Mesenchymal stem cell (in vitro differentiated cells and primary cell): ENCODE data around the gene MTHFD1L.

Source experiments
- DNase-seq: peaks from one replicate; pipeline ENCODE4 v3.0.0-alpha.2; 2013
- H2AFZ ChIP-seq: one replicate; pipeline ENCODE4 v1.6.1; 2013; ENCODE audit warnings: low read depth, mild to moderate bottlenecking, control low read depth, inconsistent platforms, low read length, moderate library complexity
- H2AK5ac ChIP-seq: 2 replicates; pipeline ENCODE4 v1.6.1; 2013; ENCODE audit warnings: low read length, moderate library complexity, mild to moderate bottlenecking, inconsistent platforms; ENCODE audit not compliant: severe bottlenecking
- H2BK120ac ChIP-seq: one replicate; pipeline ENCODE4 v1.6.1; 2013; ENCODE audit warnings: low read depth, mild to moderate bottlenecking, inconsistent platforms, low read length, moderate library complexity
- H2BK12ac ChIP-seq, 2 experiments: one replicate each; pipeline ENCODE4 v1.6.1; 2013; ENCODE audit warnings: inconsistent platforms in 2 of 2, low read length in 2 of 2, mild to moderate bottlenecking in 2 of 2, moderate library complexity in 2 of 2, control low read depth in 1 of 2
- H2BK15ac ChIP-seq: one replicate; pipeline ENCODE4 v1.6.1; 2013; ENCODE audit warnings: mild to moderate bottlenecking, low read depth, inconsistent platforms; ENCODE audit not compliant: poor library complexity, severe bottlenecking
- H2BK5ac ChIP-seq: 2 replicates; pipeline ENCODE4 v1.6.1; 2013; ENCODE audit warnings: low read depth, mild to moderate bottlenecking, low read length, control low read depth, inconsistent platforms; ENCODE audit not compliant: poor library complexity, severe bottlenecking
- H3K14ac ChIP-seq, 2 experiments: one replicate each; pipeline ENCODE4 v1.6.1; 2013; ENCODE audit warnings: inconsistent platforms in 2 of 2, low read length in 2 of 2, control low read depth in 1 of 2, mild to moderate bottlenecking in 1 of 2, moderate library complexity in 1 of 2
- H3K18ac ChIP-seq, 2 experiments: one replicate each; pipeline ENCODE4 v1.6.1; 2013; ENCODE audit warnings: inconsistent platforms in 2 of 2, low read length in 2 of 2, control low read depth in 1 of 2, low read depth in 1 of 2, mild to moderate bottlenecking in 1 of 2
- H3K23ac ChIP-seq, 2 experiments: one replicate each; pipeline ENCODE4 v1.6.1; 2013; ENCODE audit warnings: inconsistent platforms in 2 of 2, low read length in 2 of 2, mild to moderate bottlenecking in 2 of 2, moderate library complexity in 2 of 2, control low read depth in 1 of 2
- H3K27ac ChIP-seq: 2 replicates; pipeline ENCODE4 v1.5.1; 2013; ENCODE audit warnings: mild to moderate bottlenecking, moderate library complexity, low read length, control low read depth, inconsistent platforms; ENCODE audit not compliant: poor library complexity, severe bottlenecking
- H3K27me3 ChIP-seq, 2 experiments: 2 replicates each; pipeline versions ENCODE4 v1.6.1 to v1.7.0; 2013; ENCODE audit warnings: low read length in 2 of 2, mild to moderate bottlenecking in 2 of 2, moderate library complexity in 2 of 2, control low read depth in 1 of 2, inconsistent platforms in 1 of 2; ENCODE audit not compliant: control insufficient read depth in 1 of 2, insufficient read depth in 1 of 2
- H3K36me3 ChIP-seq, 2 experiments: 2 replicates each; pipeline versions ENCODE4 v1.6.1 to v1.7.0; 2013; ENCODE audit warnings: low read length in 2 of 2, control low read depth in 1 of 2, inconsistent platforms in 1 of 2, low read depth in 1 of 2, mild to moderate bottlenecking in 1 of 2; ENCODE audit not compliant: insufficient read depth in 2 of 2, control insufficient read depth in 1 of 2
- H3K4ac ChIP-seq, 2 experiments: one replicate each; pipeline ENCODE4 v1.6.1; 2013; ENCODE audit warnings: inconsistent platforms in 2 of 2, low read length in 2 of 2, mild to moderate bottlenecking in 2 of 2, moderate library complexity in 2 of 2, control low read depth in 1 of 2, low read depth in 1 of 2
- H3K4me1 ChIP-seq: 2 replicates; pipeline ENCODE4 v1.6.1; 2013; ENCODE audit warnings: low read depth, low read length, control low read depth; ENCODE audit not compliant: control insufficient read depth, insufficient read depth
- H3K4me2 ChIP-seq: 2 replicates; pipeline ENCODE4 v1.6.1; 2013; ENCODE audit warnings: low read length, mild to moderate bottlenecking, inconsistent platforms; ENCODE audit not compliant: poor library complexity, severe bottlenecking
- H3K4me3 ChIP-seq, 2 experiments: 2 replicates each; pipeline versions ENCODE4 v1.5.1 to v1.7.0; 2013; ENCODE audit warnings: low read length in 2 of 2, mild to moderate bottlenecking in 2 of 2, control low read depth in 1 of 2, low read depth in 1 of 2; ENCODE audit not compliant: insufficient read depth in 1 of 2
- H3K79me1 ChIP-seq: replicated peaks from 2 replicates; pipeline ENCODE4 v1.6.1; 2013; ENCODE audit warnings: mild to moderate bottlenecking, control low read depth, low read length, inconsistent platforms; ENCODE audit not compliant: poor library complexity, severe bottlenecking
- H3K9ac ChIP-seq: 2 replicates; pipeline ENCODE4 v1.7.0; 2013; ENCODE audit warnings: mild to moderate bottlenecking, low read length, moderate library complexity
- H3K9me3 ChIP-seq: 2 replicates; pipeline ENCODE4 v1.7.0; 2013; ENCODE audit warnings: mild to moderate bottlenecking, low read length; ENCODE audit not compliant: control insufficient read depth
- H4K8ac ChIP-seq: one replicate; pipeline ENCODE4 v1.6.1; 2013; ENCODE audit warnings: inconsistent platforms, mild to moderate bottlenecking, low read length, moderate library complexity
- H4K91ac ChIP-seq: one replicate; pipeline ENCODE4 v1.6.1; 2013; ENCODE audit warnings: mild to moderate bottlenecking, low read length, inconsistent platforms
- WGBS: methylation state at CpG from one replicate; pipeline ENCODE4 v1.1.7; 2013; ENCODE audit warnings: mixed read lengths; 5-methylcytosine and 5-hydroxymethylcytosine counted together

Gene MTHFD1L

GRCh38 chr6:150897400-150897943, 32.0 kb downstream of the MTHFD1L start:
- Histone ChIP-seq H4K91ac (no peak overlapping the region), H3K4ac (no peak overlapping the region), H2AFZ (no peak overlapping the region), H3K4me2 (no peak overlapping the region), H3K18ac (no peak overlapping the region), H3K36me3 (peaks cover 4 to 19% of the 10 kb centered on the region in 2 experiments), H3K9me3 (no peaks in the 10 kb centered on the region), H2BK5ac (no peak overlapping the region), H4K8ac (no peak overlapping the region), H2BK15ac (no peak overlapping the region), H3K27me3 (no peaks in the 10 kb centered on the region), H3K9ac (no peak overlapping the region), H3K14ac (no peak overlapping the region), H3K79me1 (peaks cover 27% of the 10 kb centered on the region), H3K4me1 (peaks cover 19% of the 10 kb centered on the region), H2AK5ac (peak overlapping the region; percentile 49), H2BK12ac (no peak overlapping the region), H3K4me3 (no peak overlapping the region), H3K23ac (peak overlapping the region in 1 of 2 experiments; percentile 30), H3K27ac (no peak overlapping the region), H2BK120ac (no peak overlapping the region)
- DNase-seq: no peak
- WGBS: 97% methylated on average over 7 of the region's 7 CpGs

- Histone ChIP-seq H3K27ac (peak overlapping the region; percentile 42), H2BK5ac (no peak overlapping the region), H3K27me3 (no peaks in the 10 kb centered on the region), H3K9ac (peak overlapping the region; percentile 41), H2BK12ac (no peak overlapping the region), H3K4me1 (peaks cover 20% of the 10 kb centered on the region), H3K36me3 (peaks cover 4 to 15% of the 10 kb centered on the region in 2 experiments), H2AK5ac (peak overlapping the region; percentile 89), H2BK15ac (no peak overlapping the region), H3K18ac (peak overlapping the region; percentile 14 to 95), H3K4ac (no peak overlapping the region), H3K79me1 (peaks cover 23% of the 10 kb centered on the region), H3K9me3 (no peaks in the 10 kb centered on the region), H2BK120ac (no peak overlapping the region), H3K23ac (peak overlapping the region in 1 of 2 experiments; percentile 67), H4K91ac (no peak overlapping the region), H3K4me3 (no peak overlapping the region), H3K4me2 (no peak overlapping the region), H2AFZ (no peak overlapping the region), H3K14ac (peak overlapping the region in 1 of 2 experiments; percentile 71), H4K8ac (peak overlapping the region; percentile 27)
- WGBS: 56% methylated on average over 8 of the region's 11 CpGs
- peak; percentile 59 for DNase-seq
Measured at GRCh38 chr6:150898399-150899170, 33.1 kb downstream of the MTHFD1L start.

GRCh38 chr6:150899231-150899630, 33.7 kb downstream of the MTHFD1L start:
- Histone ChIP-seq H2AK5ac (no peak overlapping the region), H3K4ac (no peak overlapping the region), H3K4me3 (no peak overlapping the region), H4K91ac (no peak overlapping the region), H3K9ac (peak overlapping the region; percentile 18), H3K4me1 (peaks cover 19% of the 10 kb centered on the region), H3K79me1 (peaks cover 25% of the 10 kb centered on the region), H3K18ac (no peak overlapping the region), H2BK120ac (no peak overlapping the region), H3K14ac (no peak overlapping the region), H4K8ac (no peak overlapping the region), H2BK15ac (no peak overlapping the region), H3K27me3 (no peaks in the 10 kb centered on the region), H3K36me3 (peaks cover 10 to 12% of the 10 kb centered on the region in 2 experiments), H2BK12ac (no peak overlapping the region), H3K4me2 (no peak overlapping the region), H2AFZ (no peak overlapping the region), H3K9me3 (no peaks in the 10 kb centered on the region), H2BK5ac (no peak overlapping the region), H3K23ac (no peak overlapping the region), H3K27ac (no peak overlapping the region)
- WGBS: no CpG with 5 or more reads among the region's 2 CpGs
- DNase-seq: no peak

GRCh38 chr6:150900049-150900448, 34.5 kb downstream of the MTHFD1L start:
- Histone ChIP-seq H3K4me1 (peaks cover 16% of the 10 kb centered on the region), H3K27ac (no peak overlapping the region), H2AK5ac (peak overlapping the region; percentile 72), H3K4me3 (no peak overlapping the region), H3K79me1 (peaks cover 26% of the 10 kb centered on the region), H3K9me3 (no peaks in the 10 kb centered on the region), H3K18ac (peak overlapping the region in 1 of 2 experiments; percentile 73), H3K9ac (no peak overlapping the region), H4K8ac (no peak overlapping the region), H2AFZ (no peak overlapping the region), H2BK12ac (no peak overlapping the region), H3K4me2 (no peak overlapping the region), H3K36me3 (peaks cover 12 to 15% of the 10 kb centered on the region in 2 experiments), H3K23ac (no peak overlapping the region), H3K14ac (peak overlapping the region in 1 of 2 experiments; percentile 64), H2BK15ac (no peak overlapping the region), H4K91ac (no peak overlapping the region), H3K4ac (no peak overlapping the region), H3K27me3 (no peaks in the 10 kb centered on the region), H2BK120ac (no peak overlapping the region), H2BK5ac (no peak overlapping the region)
- DNase-seq: no peak
- WGBS: 96% methylated on average over 3 of the region's 3 CpGs
